Measurements from ENCODE around the gene CCNQ. TPM values are rescaled to one million over a fixed set of nuclear protein-coding genes. Genes with fewer than 3 reads are reported as not detected.

The CCNQ gene
- total and polyA plus RNA-seq, 3 donors from 2014 or later, result 19.6 to 27.6 (median 26.9) TPM

DNA sequence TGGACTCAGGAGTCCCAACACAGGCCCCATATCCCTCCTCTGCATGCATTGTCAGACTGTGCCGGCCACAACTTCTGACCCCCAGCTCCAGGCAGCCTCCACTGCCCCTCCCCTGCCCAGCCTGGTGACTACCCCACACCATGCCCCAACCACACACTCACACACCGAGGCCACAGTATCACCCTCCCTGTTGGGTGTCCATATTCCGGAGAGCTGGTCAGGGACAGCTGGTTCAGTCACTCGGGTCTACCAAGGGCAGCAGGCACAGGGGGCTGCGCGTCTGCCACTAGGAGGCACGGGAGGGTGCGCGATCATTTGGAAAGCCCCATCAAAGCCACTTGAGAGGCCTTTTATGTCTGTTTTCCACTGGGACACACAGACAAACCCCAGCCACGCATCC, 26.3 kb downstream of the CCNQ start:
- Histone ChIP-seq H3K27ac (no peak overlapping the region), H3K9me3 (no peaks in the 10 kb centered on the region), H3K36me3 (ENCODE audit: low read depth, missing control alignments) (no peaks in the 10 kb centered on the region), H3K27me3 (no peaks in the 10 kb centered on the region), H3K4me3 (no peak overlapping the region), H3K4me1 (no peaks in the 10 kb centered on the region)
- intact Hi-C loops (cut with DNase I; ENCODE audit: low total_unique reads), result no loop called here
- TF ChIP-seq POLR2A (IDR thresholded peaks at IDR 0.05), result no peak
- TF ChIP-seq, protein P1, sequence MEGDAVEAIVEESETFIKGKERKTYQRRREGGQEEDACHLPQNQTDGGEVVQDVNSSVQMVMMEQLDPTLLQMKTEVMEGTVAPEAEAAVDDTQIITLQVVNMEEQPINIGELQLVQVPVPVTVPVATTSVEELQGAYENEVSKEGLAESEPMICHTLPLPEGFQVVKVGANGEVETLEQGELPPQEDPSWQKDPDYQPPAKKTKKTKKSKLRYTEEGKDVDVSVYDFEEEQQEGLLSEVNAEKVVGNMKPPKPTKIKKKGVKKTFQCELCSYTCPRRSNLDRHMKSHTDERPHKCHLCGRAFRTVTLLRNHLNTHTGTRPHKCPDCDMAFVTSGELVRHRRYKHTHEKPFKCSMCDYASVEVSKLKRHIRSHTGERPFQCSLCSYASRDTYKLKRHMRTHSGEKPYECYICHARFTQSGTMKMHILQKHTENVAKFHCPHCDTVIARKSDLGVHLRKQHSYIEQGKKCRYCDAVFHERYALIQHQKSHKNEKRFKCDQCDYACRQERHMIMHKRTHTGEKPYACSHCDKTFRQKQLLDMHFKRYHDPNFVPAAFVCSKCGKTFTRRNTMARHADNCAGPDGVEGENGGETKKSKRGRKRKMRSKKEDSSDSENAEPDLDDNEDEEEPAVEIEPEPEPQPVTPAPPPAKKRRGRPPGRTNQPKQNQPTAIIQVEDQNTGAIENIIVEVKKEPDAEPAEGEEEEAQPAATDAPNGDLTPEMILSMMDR (IDR thresholded peaks at IDR 0.05), result no peak
- WGBS, 2 donors, result 80% methylated on average over 1 of the region's 10 CpGs; no CpG with 5 or more reads in 1 of the 2 donors
- DNase-seq, result no peak

DNA sequence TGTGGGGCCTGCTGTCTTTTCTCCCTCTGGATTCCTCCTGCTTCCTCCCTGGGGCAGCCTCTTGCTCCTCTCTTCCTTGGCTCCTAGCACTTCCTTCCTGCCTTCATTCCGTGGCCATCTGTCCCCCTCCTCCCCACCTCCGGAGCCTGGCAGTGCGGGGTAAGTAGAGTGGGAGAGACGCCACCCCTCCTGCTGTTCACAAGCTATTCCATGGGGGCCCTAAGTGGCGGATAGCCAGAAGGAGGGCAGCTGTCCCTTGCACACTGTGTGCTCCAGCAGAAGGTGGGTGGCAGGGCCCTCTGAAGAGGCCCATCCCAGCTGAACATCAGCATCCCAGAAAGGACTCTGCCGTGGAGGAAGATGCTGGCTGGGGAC, 27.4 kb downstream of the CCNQ start:
- TF ChIP-seq, protein P1 (IDR thresholded peaks at IDR 0.05), result no peak
- TF ChIP-seq POLR2A (IDR thresholded peaks at IDR 0.05), result no peak
- no peaks in the 10 kb centered on the region for H3K9me3 ChIP-seq
- no peaks in the 10 kb centered on the region for H3K4me1 ChIP-seq
- H3K36me3 ChIP-seq (ENCODE audit: low read depth, missing control alignments), result no peaks in the 10 kb centered on the region
- DNase-seq, result no peak
- intact Hi-C loops (cut with DNase I; ENCODE audit: low total_unique reads), result no loop called here
- H3K27me3 ChIP-seq, result no peaks in the 10 kb centered on the region
- no peak overlapping the region for H3K27ac ChIP-seq
- 82 to 94% methylated on average over 3 to 6 of the region's 6 CpGs for WGBS, 2 donors
- no peak overlapping the region for H3K4me3 ChIP-seq

DNA sequence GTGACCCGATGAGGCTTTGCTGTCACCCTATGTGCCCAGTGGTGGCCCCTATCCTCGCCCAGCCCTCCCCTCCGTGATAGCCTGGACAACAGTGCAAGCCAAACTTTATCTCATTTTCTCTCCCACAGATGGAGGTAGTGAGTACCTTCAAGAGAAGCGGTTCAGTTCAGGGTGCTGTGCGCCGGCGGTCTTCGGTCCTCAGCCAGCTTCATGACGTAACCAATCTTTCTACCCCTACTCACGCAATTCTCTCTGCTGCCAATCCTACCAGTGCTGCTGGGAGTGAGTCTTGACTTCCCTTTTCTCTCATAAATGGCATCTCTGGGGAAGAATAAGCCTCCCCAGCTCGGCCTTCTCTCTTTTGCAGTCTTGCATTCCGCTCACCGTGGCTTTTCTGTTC, 29.5 kb downstream of the CCNQ start:
- no peak for DNase-seq
- H3K36me3 ChIP-seq (ENCODE audit: low read depth, missing control alignments), result no peaks in the 10 kb centered on the region
- no peak overlapping the region for H3K27ac ChIP-seq
- no peaks in the 10 kb centered on the region for H3K4me1 ChIP-seq
- no peak overlapping the region for H3K4me3 ChIP-seq
- WGBS, 2 donors, result 94 to 96% methylated on average over 11 to 13 of the region's 13 CpGs
- intact Hi-C loops (cut with DNase I; ENCODE audit: low total_unique reads), result no loop called here
- TF ChIP-seq, protein P1 (IDR thresholded peaks at IDR 0.05), result no peak
- TF ChIP-seq POLR2A (IDR thresholded peaks at IDR 0.05), result no peak
- no peaks in the 10 kb centered on the region for H3K9me3 ChIP-seq
- no peaks in the 10 kb centered on the region for H3K27me3 ChIP-seq

DNA sequence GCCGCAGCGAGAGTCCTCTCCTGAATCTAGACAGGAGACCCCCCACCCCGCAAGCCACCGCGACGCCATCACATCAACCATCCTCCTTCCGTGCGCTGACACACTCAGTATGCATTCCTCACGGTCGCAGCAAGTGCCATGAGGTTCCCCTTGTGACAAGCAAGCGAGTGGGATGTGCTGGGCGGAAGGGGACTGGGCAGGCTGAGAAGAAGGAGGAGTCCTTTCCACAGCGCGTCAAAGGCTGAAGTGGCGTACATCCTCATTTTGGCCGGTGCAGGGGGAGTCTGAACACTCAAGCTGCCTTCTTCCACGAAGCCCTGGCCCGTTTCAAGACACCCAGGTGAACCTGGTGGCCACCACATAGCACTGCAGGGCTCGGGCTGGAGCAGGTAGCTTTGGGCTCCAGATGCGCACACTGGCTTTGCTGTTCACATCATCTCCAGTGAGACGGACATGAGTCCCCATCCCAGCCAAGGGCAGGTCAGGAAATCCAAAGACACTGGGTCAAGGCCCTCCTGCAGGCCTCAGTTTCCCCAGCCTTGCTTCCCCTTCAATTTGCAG, 30.4 kb downstream of the CCNQ start:
- TF ChIP-seq POLR2A (IDR thresholded peaks at IDR 0.05), result no peak
- TF ChIP-seq, protein P1 (IDR thresholded peaks at IDR 0.05), result no peak
- Histone ChIP-seq H3K27me3 (no peaks in the 10 kb centered on the region), H3K9me3 (no peaks in the 10 kb centered on the region), H3K4me3 (no peak overlapping the region), H3K27ac (no peak overlapping the region), H3K36me3 (ENCODE audit: low read depth, missing control alignments) (no peaks in the 10 kb centered on the region), H3K4me1 (no peaks in the 10 kb centered on the region)
- no peak for DNase-seq
- WGBS, 2 donors, result 95% methylated on average over 16 of the region's 21 CpGs; no CpG with 5 or more reads in 1 of the 2 donors
- intact Hi-C loops (cut with DNase I; ENCODE audit: low total_unique reads), result no loop called here

DNA sequence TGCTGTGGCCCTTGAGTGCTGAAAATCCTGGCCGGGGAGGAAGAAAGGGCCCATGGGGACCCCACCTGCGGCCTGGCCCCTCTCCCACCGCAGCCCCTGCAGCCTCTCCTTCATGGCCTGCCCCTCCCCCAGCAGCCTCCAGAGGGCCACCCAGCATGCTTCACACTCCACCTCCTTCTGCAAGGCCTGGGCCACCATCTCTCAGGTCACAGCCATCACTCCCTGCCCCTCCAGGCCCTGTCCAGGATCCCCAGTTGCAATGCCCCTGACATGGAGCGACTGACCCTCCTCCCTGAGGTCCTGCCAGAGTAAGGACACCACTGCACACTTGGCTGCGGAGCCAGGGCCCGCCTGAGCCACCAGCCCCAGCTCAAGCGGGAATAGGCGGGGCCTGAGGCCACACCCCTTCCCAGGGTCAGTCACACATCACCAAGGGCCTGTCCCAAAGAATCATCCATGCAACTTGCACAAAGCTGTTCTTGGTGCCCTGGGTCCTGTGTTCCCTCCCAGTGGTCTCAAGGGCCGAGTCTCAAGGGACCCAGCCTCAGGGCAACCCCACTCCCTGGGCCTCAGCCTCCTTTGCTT, 32.9 kb downstream of the CCNQ start:
- no peak for DNase-seq
- Histone ChIP-seq H3K36me3 (ENCODE audit: low read depth, missing control alignments) (no peaks in the 10 kb centered on the region), H3K4me1 (no peaks in the 10 kb centered on the region), H3K27me3 (no peaks in the 10 kb centered on the region), H3K9me3 (no peaks in the 10 kb centered on the region), H3K4me3 (no peak overlapping the region), H3K27ac (no peak overlapping the region)
- 90% methylated on average over 2 to 6 of the region's 9 CpGs for WGBS, 2 donors
- intact Hi-C loops (cut with DNase I; ENCODE audit: low total_unique reads), result no loop called here
- TF ChIP-seq, protein P1 (IDR thresholded peaks at IDR 0.05), result no peak
- TF ChIP-seq POLR2A (IDR thresholded peaks at IDR 0.05), result no peak

Measured in testis (tissue), 3 donors.